ENCODE data around the gene ZNF84. TPM values are rescaled to one million over a fixed set of nuclear protein-coding genes. Genes with fewer than 3 reads are reported as not detected.

ZNF84 gene
- total RNA-seq, 3 donors from 2014 or later: 14.1 to 35.2 (median 21.3) TPM

- H3K4me3 ChIP-seq: peak overlapping the region; percentile 67
- peaks cover 5% of the 10 kb centered on the region for H3K36me3 ChIP-seq (ENCODE audit: low read depth)
- H3K9me3 ChIP-seq: peaks cover 59% of the 10 kb centered on the region
- ATAC-seq (no peak), DNase-seq (no peak)
- intact Hi-C loops (cut with DNase I, micrococcal nuclease): no loop called here
- no peak for TF ChIP-seq CTCF (IDR thresholded peaks at IDR 0.05)
- peaks cover 5% of the 10 kb centered on the region for H3K4me1 ChIP-seq (ENCODE audit: low read depth)
These were observed 905 bp downstream of the ZNF84 start for GRCh38 chr12:133038118-133038709.

DNA sequence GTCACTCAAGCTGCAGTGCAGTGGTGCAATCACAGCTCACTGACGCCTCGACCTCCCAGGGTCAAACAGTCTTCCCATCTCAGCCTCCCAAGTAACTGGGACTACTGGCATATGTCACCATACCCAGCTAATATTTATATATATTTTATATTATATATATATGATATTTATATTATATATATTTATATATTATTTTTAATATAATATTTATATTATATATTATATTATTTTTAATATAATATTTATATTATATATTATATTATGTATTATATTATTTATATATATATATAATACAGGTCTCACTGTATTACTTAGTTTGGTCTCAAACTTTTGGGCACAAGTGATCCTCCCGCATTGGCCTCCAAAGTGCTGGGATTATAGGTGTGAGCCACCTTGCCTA, 9.4 kb downstream of the ZNF84 start:
- Histone ChIP-seq H3K9me3 (peaks cover 98% of the 10 kb centered on the region), H3K4me1 (ENCODE audit: low read depth) (no peaks in the 10 kb centered on the region), H3K36me3 (ENCODE audit: low read depth) (peaks cover 38% of the 10 kb centered on the region), H3K4me3 (no peak overlapping the region)
- TF ChIP-seq CTCF (IDR thresholded peaks at IDR 0.05): no peak
- ATAC-seq (no peak), DNase-seq (no peak)
- intact Hi-C loops (cut with DNase I, micrococcal nuclease): no loop called here

- DNase-seq: no peak
- H3K9me3 ChIP-seq: peaks cover 100% of the 10 kb centered on the region
These were observed 20.1 kb downstream of the ZNF84 start for GRCh38 chr12:133057446-133057845.

GRCh38 chr12:133058203-133059113, 21.1 kb downstream of the ZNF84 start:
- intact Hi-C loops (cut with DNase I, micrococcal nuclease): no loop called here
- Histone ChIP-seq H3K4me3 (no peak overlapping the region), H3K36me3 (ENCODE audit: low read depth) (peaks cover 7% of the 10 kb centered on the region), H3K4me1 (ENCODE audit: low read depth) (no peaks in the 10 kb centered on the region), H3K9me3 (peaks cover 100% of the 10 kb centered on the region)
- DNase-seq (no peak), ATAC-seq (no peak)
- TF ChIP-seq CTCF (IDR thresholded peaks at IDR 0.05): no peak

More at GRCh38 chr12:133057446-133057845, 20.1 kb downstream of the ZNF84 start:
- ATAC-seq: no peak
- Histone ChIP-seq H3K4me1 (ENCODE audit: low read depth) (no peaks in the 10 kb centered on the region), H3K36me3 (ENCODE audit: low read depth) (peaks cover 15% of the 10 kb centered on the region), H3K4me3 (no peak overlapping the region)
- no peak for TF ChIP-seq CTCF (IDR thresholded peaks at IDR 0.05)
- intact Hi-C loops (cut with DNase I, micrococcal nuclease): no loop called here

GRCh38 chr12:133061954-133062353, 24.6 kb downstream of the ZNF84 start:
- intact Hi-C loops (cut with DNase I, micrococcal nuclease): no loop called here
- no peak overlapping the region for H3K4me3 ChIP-seq
- ATAC-seq (no peak), DNase-seq (no peak)
- no peaks in the 10 kb centered on the region for H3K36me3 ChIP-seq (ENCODE audit: low read depth)
- no peak for TF ChIP-seq CTCF (IDR thresholded peaks at IDR 0.05)
- peaks cover 98% of the 10 kb centered on the region for H3K9me3 ChIP-seq
- no peaks in the 10 kb centered on the region for H3K4me1 ChIP-seq (ENCODE audit: low read depth)

All from mucosa of descending colon (tissue), 3 donors.